ENCODE results near the gene AOX1. TPM values are rescaled to one million over a fixed set of nuclear protein-coding genes. Genes with fewer than 3 reads are reported as not detected.

Gene AOX1
- total RNA-seq, 1 experiment from 2014 or later = 57.2 TPM

DNA sequence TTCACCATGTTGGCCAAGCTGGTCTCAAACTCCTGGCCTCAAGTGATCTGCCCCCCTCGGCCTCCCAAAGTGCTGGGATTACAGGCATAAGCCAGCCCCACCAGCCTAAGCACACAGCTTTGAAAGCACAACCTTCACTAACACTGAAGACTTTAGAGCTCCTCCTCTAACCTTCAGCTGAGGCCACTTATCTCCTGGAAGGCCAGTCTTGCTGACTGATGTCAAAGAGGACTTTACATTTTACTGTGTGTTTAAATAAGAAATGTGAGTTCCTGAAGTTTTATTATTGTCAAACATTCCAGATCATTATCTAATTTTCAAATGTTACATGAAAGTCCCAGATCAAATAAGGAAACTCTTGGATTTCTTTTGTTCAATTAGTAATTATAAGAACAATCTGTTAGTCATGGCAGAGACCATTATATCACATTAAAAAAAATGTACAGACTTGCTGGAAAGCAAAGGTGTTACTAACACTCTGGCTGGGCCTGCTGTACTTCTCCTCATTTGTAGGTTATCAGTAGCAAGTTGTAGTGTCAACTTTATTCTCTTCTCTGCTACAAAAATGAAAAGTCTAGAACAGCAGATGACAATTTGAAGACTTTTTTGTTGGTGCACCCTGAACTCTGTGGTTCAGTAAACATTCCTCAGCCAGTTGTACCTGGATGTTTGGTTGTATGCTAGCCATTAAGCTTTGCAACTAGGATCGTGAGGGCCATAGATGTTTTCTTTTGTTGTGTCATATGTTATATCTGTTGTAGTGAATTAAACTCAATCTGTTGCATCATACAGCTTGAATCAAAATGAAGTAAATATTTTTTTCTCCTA lies 80.0 kb downstream of the AOX1 start:
- ATAC-seq = peak; percentile 20; the same call in 1 of the 2 replicates
- Histone ChIP-seq H3K79me2 (ENCODE audit: low read length) (no peaks in the 10 kb centered on the region), H3K36me3 (ENCODE audit: low read depth, low read length) (0 out of 2 replicates have a peak, but pooled peaks cover 3% of the 10 kb centered on the region), H3K4me2 (ENCODE audit: low read length) (no peak overlapping the region), H3K4me3 (ENCODE audit: low read length) (no peak overlapping the region), H2AFZ (ENCODE audit: low read length) (no peak overlapping the region), H3F3A (ENCODE audit: low read length, unreplicated experiment) (no peaks in the 10 kb centered on the region), H3K9me2 (replicated peaks; ENCODE audit: low read length) (no peaks in the 10 kb centered on the region), H3K9ac (ENCODE audit: low read length) (no peak overlapping the region), H3K9me3 (ENCODE audit: low read length) (no peaks in the 10 kb centered on the region), H3K27ac (ENCODE audit: low read length) (0 out of 2 replicates have a peak overlapping the region, but pooled peaks have one; percentile 5), H4K20me1 (ENCODE audit: low read length) (no peaks in the 10 kb centered on the region), H3K4me1 (ENCODE audit: insufficient read depth, low read length) (peaks cover 52% of the 10 kb centered on the region), H3K27me3 (ENCODE audit: low read length) (no peaks in the 10 kb centered on the region)
- intact Hi-C loops (cut with micrococcal nuclease) = no loop called here
- no TSS peak for BruUV-seq (replicated peaks)
- no peak for TF ChIP-seq EZH2phosphoT487 (IDR thresholded peaks at IDR 0.05; ENCODE audit: borderline replicate concordance, low read length)
- TF ChIP-seq, protein P1, sequence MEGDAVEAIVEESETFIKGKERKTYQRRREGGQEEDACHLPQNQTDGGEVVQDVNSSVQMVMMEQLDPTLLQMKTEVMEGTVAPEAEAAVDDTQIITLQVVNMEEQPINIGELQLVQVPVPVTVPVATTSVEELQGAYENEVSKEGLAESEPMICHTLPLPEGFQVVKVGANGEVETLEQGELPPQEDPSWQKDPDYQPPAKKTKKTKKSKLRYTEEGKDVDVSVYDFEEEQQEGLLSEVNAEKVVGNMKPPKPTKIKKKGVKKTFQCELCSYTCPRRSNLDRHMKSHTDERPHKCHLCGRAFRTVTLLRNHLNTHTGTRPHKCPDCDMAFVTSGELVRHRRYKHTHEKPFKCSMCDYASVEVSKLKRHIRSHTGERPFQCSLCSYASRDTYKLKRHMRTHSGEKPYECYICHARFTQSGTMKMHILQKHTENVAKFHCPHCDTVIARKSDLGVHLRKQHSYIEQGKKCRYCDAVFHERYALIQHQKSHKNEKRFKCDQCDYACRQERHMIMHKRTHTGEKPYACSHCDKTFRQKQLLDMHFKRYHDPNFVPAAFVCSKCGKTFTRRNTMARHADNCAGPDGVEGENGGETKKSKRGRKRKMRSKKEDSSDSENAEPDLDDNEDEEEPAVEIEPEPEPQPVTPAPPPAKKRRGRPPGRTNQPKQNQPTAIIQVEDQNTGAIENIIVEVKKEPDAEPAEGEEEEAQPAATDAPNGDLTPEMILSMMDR (conservative IDR thresholded peaks at IDR 0.05; ENCODE audit: low read depth, low read length) = no peak
- no peak for TF ChIP-seq EZH2 (IDR thresholded peaks at IDR 0.05; ENCODE audit: low read length, unreplicated experiment)
- ChIA-PET CTCF (no interaction called here), POLR2A (ENCODE audit: unreplicated experiment) (no interaction called here)
- DNase-seq = peak; percentile 24

DNA sequence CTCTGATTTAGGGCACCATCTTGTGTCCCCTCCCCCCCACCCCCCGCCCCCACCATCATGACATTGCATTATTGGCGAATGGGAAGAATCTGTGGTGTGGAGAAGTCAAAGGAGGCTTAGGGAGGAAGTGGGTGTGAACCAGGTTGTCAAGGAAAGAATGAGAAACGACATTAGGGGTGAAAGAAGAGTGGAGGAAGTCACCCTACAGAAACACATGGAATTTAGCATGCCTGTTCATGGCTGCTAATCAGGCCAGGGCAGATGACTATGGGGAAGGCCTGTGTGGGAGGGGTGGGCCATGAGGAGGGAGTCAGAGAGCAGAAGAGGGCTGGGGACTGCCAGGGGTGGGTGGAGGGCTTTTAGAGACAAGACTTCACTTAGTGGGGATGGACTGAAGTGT lies 81.6 kb downstream of the AOX1 start:
- H2AFZ ChIP-seq (ENCODE audit: low read length) = no peak overlapping the region
- H3K4me3 ChIP-seq (ENCODE audit: low read length) = no peak overlapping the region
- ATAC-seq (no peak), DNase-seq (no peak)
- TF ChIP-seq EZH2phosphoT487 (IDR thresholded peaks at IDR 0.05; ENCODE audit: borderline replicate concordance, low read length) (no peak), EZH2 (IDR thresholded peaks at IDR 0.05; ENCODE audit: low read length, unreplicated experiment) (no peak)
- TF ChIP-seq, protein P1 (conservative IDR thresholded peaks at IDR 0.05; ENCODE audit: low read depth, low read length) = no peak
- H3K27ac ChIP-seq (ENCODE audit: low read length) = no peak overlapping the region
- H3K79me2 ChIP-seq (ENCODE audit: low read length) = no peaks in the 10 kb centered on the region
- H3K36me3 ChIP-seq (ENCODE audit: low read depth, low read length) = 0 out of 2 replicates have a peak, but pooled peaks cover 3% of the 10 kb centered on the region
- ChIA-PET POLR2A (ENCODE audit: unreplicated experiment) (no interaction called here), CTCF (no interaction called here)
- H3K4me1 ChIP-seq (ENCODE audit: insufficient read depth, low read length) = peaks cover 46% of the 10 kb centered on the region
- no peaks in the 10 kb centered on the region for H3K27me3 ChIP-seq (ENCODE audit: low read length)
- H3F3A ChIP-seq (ENCODE audit: low read length, unreplicated experiment) = no peaks in the 10 kb centered on the region
- H3K4me2 ChIP-seq (ENCODE audit: low read length) = no peak overlapping the region
- no peak overlapping the region for H3K9ac ChIP-seq (ENCODE audit: low read length)
- intact Hi-C loops (cut with micrococcal nuclease) = no loop called here
- no TSS peak for BruUV-seq (replicated peaks)
- no peaks in the 10 kb centered on the region for H4K20me1 ChIP-seq (ENCODE audit: low read length)
- no peaks in the 10 kb centered on the region for H3K9me2 ChIP-seq (replicated peaks; ENCODE audit: low read length)
- no peaks in the 10 kb centered on the region for H3K9me3 ChIP-seq (ENCODE audit: low read length)

DNA sequence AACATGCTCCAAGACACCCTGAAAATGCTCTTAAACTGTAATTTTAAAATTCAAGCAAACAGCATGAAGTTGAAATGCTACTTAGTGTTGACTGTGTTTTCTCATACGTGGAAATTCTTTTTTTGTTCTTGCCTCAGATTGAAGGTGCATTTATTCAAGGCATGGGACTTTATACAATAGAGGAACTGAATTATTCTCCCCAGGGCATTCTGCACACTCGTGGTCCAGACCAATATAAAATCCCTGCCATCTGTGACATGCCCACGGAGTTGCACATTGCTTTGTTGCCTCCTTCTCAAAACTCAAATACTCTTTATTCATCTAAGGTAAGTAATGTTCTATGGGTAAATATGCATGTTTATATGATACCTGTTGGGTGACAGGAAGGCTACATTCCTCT lies 82.7 kb downstream of the AOX1 start:
- H3F3A ChIP-seq (ENCODE audit: low read length, unreplicated experiment) = no peaks in the 10 kb centered on the region
- H3K4me2 ChIP-seq (ENCODE audit: low read length) = no peak overlapping the region
- H4K20me1 ChIP-seq (ENCODE audit: low read length) = no peaks in the 10 kb centered on the region
- H3K27me3 ChIP-seq (ENCODE audit: low read length) = no peaks in the 10 kb centered on the region
- peaks cover 35% of the 10 kb centered on the region for H3K4me1 ChIP-seq (ENCODE audit: insufficient read depth, low read length)
- intact Hi-C loops (cut with micrococcal nuclease) = no loop called here
- H3K9me3 ChIP-seq (ENCODE audit: low read length) = no peaks in the 10 kb centered on the region
- no peaks in the 10 kb centered on the region for H3K9me2 ChIP-seq (replicated peaks; ENCODE audit: low read length)
- no peak overlapping the region for H3K9ac ChIP-seq (ENCODE audit: low read length)
- no peaks in the 10 kb centered on the region for H3K79me2 ChIP-seq (ENCODE audit: low read length)
- H3K4me3 ChIP-seq (ENCODE audit: low read length) = no peak overlapping the region
- no peak for DNase-seq
- H3K27ac ChIP-seq (ENCODE audit: low read length) = no peak overlapping the region
- ChIA-PET CTCF (no interaction called here), POLR2A (ENCODE audit: unreplicated experiment) (no interaction called here)
- H3K36me3 ChIP-seq (ENCODE audit: low read depth, low read length) = 0 out of 2 replicates have a peak, but pooled peaks cover 3% of the 10 kb centered on the region
- TF ChIP-seq EZH2phosphoT487 (IDR thresholded peaks at IDR 0.05; ENCODE audit: borderline replicate concordance, low read length) = no peak
- TF ChIP-seq, protein P1 (conservative IDR thresholded peaks at IDR 0.05; ENCODE audit: low read depth, low read length) = no peak
- TF ChIP-seq EZH2 (IDR thresholded peaks at IDR 0.05; ENCODE audit: low read length, unreplicated experiment) = no peak
- BruUV-seq (replicated peaks) = no TSS peak
- no peak overlapping the region for H2AFZ ChIP-seq (ENCODE audit: low read length)
- no peak for ATAC-seq
